H1 (cell line): ENCODE data around the gene NQO2. TPM values are rescaled to one million over a fixed set of nuclear protein-coding genes. Genes with fewer than 3 reads are reported as not detected.

Source experiments
- EP300 ChIP-seq, 2 experiments: IDR thresholded peaks; 1 replicate in 1 of 2; 2 replicates in 1 of 2; pipeline ENCODE4 v1.6.1; 2011 to 2012; ENCODE audit warnings: low read depth in 2 of 2, low read length in 2 of 2, mild to moderate bottlenecking in 2 of 2, borderline replicate concordance in 1 of 2, inconsistent platforms in 1 of 2, moderate library complexity in 1 of 2
- ZNF274 ChIP-seq: IDR thresholded peaks from 2 replicates; pipeline ENCODE4 v1.7.0; 2012; ENCODE audit warnings: low read length, borderline replicate concordance; ENCODE audit errors: extremely low read depth
- polyA plus RNA-seq, 7 experiments: library from polyadenylated mRNA; depleted of rRNA in 3 of 7; stranded (reverse) in 5 of 7; unstranded in 2 of 7; fragments of >200 nt in 5 of 7; fragments of 200-250 nt in 2 of 7; gene quantifications; 1 replicate in 5 of 7; 2 replicates in 1 of 7; 4 replicates in 1 of 7; pipeline versions ENCODE4 v1.2.1 to v1.2.3, GENCODE V29; 2011 to 2013; ENCODE audit warnings: missing spikeins in 2 of 7, mixed read lengths in 2 of 7
- total RNA-seq: library from RNA; stranded (reverse); fragmentation: NEBNext Ultra II Directional; extraction: Animal tissue kit (Norgen Biotek cat#: 25700); gene quantifications from 2 replicates; pipeline ENCODE4 v1.2.1, GENCODE V29; 2021

Gene NQO2
- total and polyA plus RNA-seq, 2 of the 8 experiments (the other 6 are each of a cell fraction or from before 2014, with no cell fraction given) = 135 to 168 TPM

GRCh38 chr6:3013486-3013885, 13.8 kb downstream of the NQO2 start (continued):
- no peak for TF ChIP-seq ZNF274
- no peak for TF ChIP-seq EP300 (IDR thresholded peaks at IDR 0.05; ENCODE audit: borderline replicate concordance in 1 of 2, low read depth in 2 of 2, low read length in 2 of 2)
